K562 (cell line): ENCODE data around the gene AMMECR1. TPM values are rescaled to one million over a fixed set of nuclear protein-coding genes. Genes with fewer than 3 reads are reported as not detected.

Experiments used
- ADNP ChIP-seq: fragments of 200-800 bp; sonication (Bioruptor generic); IDR thresholded peaks from 2 replicates; pipeline ENCODE4 v1.6.1; 2016; ENCODE audit warnings: missing genetic modification characterization, missing compliant biosample characterization
- BHLHE40 ChIP-seq: IDR thresholded peaks from 2 replicates; pipeline ENCODE4 v1.6.1; 2011; ENCODE audit warnings: low read length, improper control_type of control experiment
- DPF2 ChIP-seq: fragments of 450-650 bp; IDR thresholded peaks from 2 replicates; pipeline ENCODE4 v1.6.1; 2016
- EP400 ChIP-seq: fragments of 450-650 bp; IDR thresholded peaks from 2 replicates; pipeline ENCODE4 v1.6.1; 2017; ENCODE audit warnings: antibody characterized with exemption, mild to moderate bottlenecking, moderate library complexity
- FOSL1 ChIP-seq: fragments of 200-800 bp; sonication (Bioruptor generic); conservative IDR thresholded peaks from 2 replicates; pipeline ENCODE4 v1.6.1; 2016; ENCODE audit warnings: missing genetic modification characterization, missing compliant biosample characterization
- GMEB1 ChIP-seq: fragments of 250-450 bp; sonication (Bioruptor Pico); IDR thresholded peaks from 2 replicates; pipeline ENCODE4 v1.4.0; 2020; ENCODE audit warnings: mild to moderate bottlenecking
- HCFC1 ChIP-seq: IDR thresholded peaks from 2 replicates; pipeline ENCODE4 v1.6.1; 2012; ENCODE audit warnings: low read depth, low read length, improper control_type of control experiment
- HES1 ChIP-seq: fragments of 450-650 bp; IDR thresholded peaks from 2 replicates; pipeline ENCODE4 v1.6.1; 2016; ENCODE audit warnings: low read depth, mild to moderate bottlenecking, moderate library complexity
- HNRNPLL ChIP-seq: fragments of 200-400 bp; formaldehyde crosslinking; IDR thresholded peaks from 2 replicates; pipeline ENCODE4 v1.6.1; 2017; ENCODE audit warnings: low read length, low read depth, mild to moderate bottlenecking; ENCODE audit not compliant: poor library complexity, severe bottlenecking
- IRF1 ChIP-seq: sonication (generic); formaldehyde crosslinking; IDR thresholded peaks from 2 replicates; pipeline ENCODE4 v1.8.0; 2022; ENCODE audit warnings: missing genetic modification reagents, mild to moderate bottlenecking, borderline replicate concordance
- JUN ChIP-seq, 2 experiments: sonication (generic) in 1 of 2; formaldehyde crosslinking in 1 of 2; IDR thresholded peaks; 2 replicates each; pipeline versions ENCODE4 v1.6.1 to v1.8.0; 2012 to 2022; ENCODE audit warnings: borderline replicate concordance in 2 of 2, mild to moderate bottlenecking in 2 of 2, improper control_type of control experiment in 1 of 2, low read depth in 1 of 2, low read length in 1 of 2, missing genetic modification reagents in 1 of 2
- NCOR1 ChIP-seq: fragments of 450-650 bp; IDR thresholded peaks from 2 replicates; pipeline ENCODE4 v1.6.1; 2016; ENCODE audit warnings: mild to moderate bottlenecking, moderate library complexity
- RUNX1 ChIP-seq: sonication (generic); IDR thresholded peaks from 2 replicates; pipeline ENCODE4 v1.6.1; 2016; ENCODE audit warnings: antibody characterized with exemption, low read depth
- SMAD1 ChIP-seq: fragments of 150-350 bp; IDR thresholded peaks from 2 replicates; pipeline ENCODE4 v1.6.1; 2014; ENCODE audit warnings: low read length, low read depth; ENCODE audit not compliant: partially characterized antibody
- SUPT5H ChIP-seq: fragments of 450-650 bp; IDR thresholded peaks from 2 replicates; pipeline ENCODE4 v1.6.1; 2016
- TBP ChIP-seq: optimal IDR thresholded peaks from 2 replicates; pipeline ENCODE3; 2011; ENCODE audit warnings: low read depth, low read length, improper control_type of control experiment
- TSC22D4 ChIP-seq: fragments of 450-650 bp; IDR thresholded peaks from 2 replicates; pipeline ENCODE4 v1.6.1; 2016; ENCODE audit warnings: missing genetic modification characterization, missing biosample characterization, control low read depth
- ZBTB26 ChIP-seq: fragments of 450-650 bp; formaldehyde crosslinking; IDR thresholded peaks from 2 replicates; pipeline ENCODE4 v1.4.0; 2022; ENCODE audit warnings: missing genetic modification characterization
- ZKSCAN8 ChIP-seq: fragments of 200-800 bp; sonication (Bioruptor generic); IDR thresholded peaks from 2 replicates; pipeline ENCODE4 v1.6.1; 2016; ENCODE audit warnings: missing genetic modification characterization, missing compliant biosample characterization
- ZNF143 ChIP-seq: sonication (generic); formaldehyde crosslinking; IDR thresholded peaks from 2 replicates; pipeline ENCODE4 v1.9.0; 2022; ENCODE audit warnings: mild to moderate bottlenecking, missing genetic modification reagents
- ZNF175 ChIP-seq: fragments of 200-800 bp; sonication (Bioruptor generic); IDR thresholded peaks from 2 replicates; pipeline ENCODE4 v1.6.1; 2016; ENCODE audit warnings: low read depth, mild to moderate bottlenecking, missing genetic modification characterization, missing compliant biosample characterization
- ZNF197 ChIP-seq: fragments of 200-800 bp; sonication (Bioruptor generic); IDR thresholded peaks from 2 replicates; pipeline ENCODE4 v1.6.1; 2016; ENCODE audit warnings: low read depth, missing genetic modification characterization, missing compliant biosample characterization
- ZNF561 ChIP-seq: fragments of 450-650 bp; formaldehyde crosslinking; conservative IDR thresholded peaks from 2 replicates; pipeline ENCODE4 v1.4.0; 2020; ENCODE audit warnings: mild to moderate bottlenecking, moderate library complexity
- ZNF584 ChIP-seq: fragments of 200-800 bp; sonication (Bioruptor generic); IDR thresholded peaks from 2 replicates; pipeline ENCODE4 v1.6.1; 2016; ENCODE audit warnings: low read depth, mild to moderate bottlenecking, missing genetic modification characterization, missing compliant biosample characterization
- polyA plus RNA-seq, 8 experiments: library from polyadenylated mRNA; depleted of rRNA in 4 of 8; stranded (reverse) in 5 of 8; unstranded in 3 of 8; fragments of >200 nt; fragmentation: Nextera tagmentation in 2 of 8; fragmentation: Illumina TruSeq in 1 of 8; extraction: Ambion mirVana in 2 of 8; extraction: Trizol in 1 of 8; gene quantifications; 2 replicates each; pipeline versions ENCODE4 v1.2.1 to v1.2.3, GENCODE V29; 2011 to 2014; ENCODE audit warnings: inconsistent platforms in 1 of 8, missing spikeins in 1 of 8
- total RNA-seq, 7 experiments: library from RNA; depleted of rRNA in 6 of 7; stranded (reverse); fragments of >200 nt in 6 of 7; fragmentation: Illumina TruSeq in 2 of 7; extraction: Trizol in 2 of 7; gene quantifications; 2 replicates each; pipeline versions ENCODE4 v1.2.1 to v1.2.3, GENCODE V29; 2011 to 2021; ENCODE audit warnings: low replicate concordance in 1 of 7

Gene AMMECR1
- total and polyA plus RNA-seq, 9 of the 15 experiments (the other 6 are each of a cell fraction or from before 2014, with no cell fraction given), result 13.9 to 36.7 (median 23.6) TPM

GRCh38 chrX:110317820-110318663, at the start of gene AMMECR1 (continued):
- peak; percentile 50 for TF ChIP-seq BHLHE40
- TF ChIP-seq SMAD1, result peak; percentile 24
- TF ChIP-seq ZNF197 (CRISPR knock-in tag), result peak; percentile 93
- peak; percentile 12; the same call in 1 of the 2 replicates for TF ChIP-seq NCOR1
- no peak for TF ChIP-seq RUNX1
- TF ChIP-seq ZNF175 (CRISPR knock-in tag), result peak; percentile 67; the same call in 1 of the 2 replicates
- TF ChIP-seq ZNF143, result no peak
- peak; percentile 33; the same call in 1 of the 2 replicates for TF ChIP-seq HCFC1
- peak; percentile 30; the same call in 1 of the 2 replicates for TF ChIP-seq FOSL1
- TF ChIP-seq ADNP, result no peak
- no peak for TF ChIP-seq ZNF561 (CRISPR knock-in tag)
- TF ChIP-seq HNRNPLL, result no peak
- peak; percentile 46; the same call in 1 of the 2 replicates for TF ChIP-seq HES1
- TF ChIP-seq EP400, result peak; percentile 81
- TF ChIP-seq IRF1 (CRISPR knock-in tag), result no peak
- TF ChIP-seq DPF2, result 0 out of 2 replicates have a peak, but pooled peaks have one; percentile 56
- peak; percentile 92 for TF ChIP-seq TBP
- TF ChIP-seq GMEB1 (CRISPR knock-in tag), result peak; percentile 85
- peak; percentile 72; the same call in 1 of the 2 replicates for TF ChIP-seq ZKSCAN8 (CRISPR knock-in tag)
- TF ChIP-seq ZBTB26 (CRISPR knock-in tag), result 0 out of 2 replicates have a peak, but pooled peaks have one; percentile 78
- no peak for TF ChIP-seq TSC22D4 (tag)
- TF ChIP-seq ZNF584 (CRISPR knock-in tag), result peak; percentile 78; the same call in 1 of the 2 replicates
- peak; percentile 82 for TF ChIP-seq SUPT5H
- TF ChIP-seq JUN (IDR thresholded peaks at IDR 0.05; ENCODE audit: borderline replicate concordance, low read depth, low read length), result peak; percentile 11; the same call in 1 of the 2 replicates
- no peak for TF ChIP-seq JUN (CRISPR knock-in tag; IDR thresholded peaks at IDR 0.05; ENCODE audit: borderline replicate concordance)
